PC-9 (cell line): ENCODE measurements around the gene SEC23IP. TPM values are rescaled to one million over a fixed set of nuclear protein-coding genes. Genes with fewer than 3 reads are reported as not detected.
"Not testable (repeated sequence)": the region's sequence is repeated elsewhere in the genome, so short reads cannot be mapped to it uniquely, and the experiment has no call there.

ENCODE experiments used
- BruUV-seq: library from RNA; stranded (reverse); fragments of 400-500 nt; replicated peaks from 2 replicates; lab custom pipeline; 2021; lab: Mats Ljungman, UMichigan
- CTCF ChIA-PET: fragments of 300-600 bp; sonication (Branson Sonifier 250); formaldehyde crosslinking; loops from one replicate; lab custom pipeline; 2022; ENCODE audit warnings: antibody characterized with exemption; lab: Charles Lee
- POLR2A ChIA-PET: fragments of 300-600 bp; sonication (Branson Sonifier 250); formaldehyde crosslinking; loops from one replicate; lab custom pipeline; 2022; ENCODE audit warnings: antibody characterized with exemption; ENCODE audit not compliant: unreplicated experiment; lab: Charles Lee
- DNase-seq, 2 experiments: peaks; one replicate each; pipeline versions ENCODE4 v3.0.0 to v3.0.0-alpha.2; 2015 to 2022; ENCODE audit warnings: mixed read lengths in 1 of 2
- H2AFZ ChIP-seq: fragments of 200-600 bp; sonication (generic); 2 replicates; pipeline ENCODE4 v1.8.1; 2017; ENCODE audit warnings: antibody characterized with exemption
- H3F3A ChIP-seq: fragments of 200-600 bp; sonication (generic); 2 replicates; pipeline ENCODE4 v1.8.1; 2017; ENCODE audit warnings: antibody characterized with exemption, mild to moderate bottlenecking, low read depth; ENCODE audit not compliant: insufficient read depth
- H3K27ac ChIP-seq: fragments of 200-600 bp; sonication (generic); 2 replicates; pipeline ENCODE4 v1.6.1; 2016; ENCODE audit warnings: mixed run types
- H3K27me3 ChIP-seq: fragments of 200-600 bp; sonication (generic); 2 replicates; pipeline ENCODE4 v1.6.1; 2016; ENCODE audit warnings: low read depth, mixed run types; ENCODE audit not compliant: insufficient read depth
- H3K36me3 ChIP-seq: fragments of 200-600 bp; sonication (generic); 2 replicates; pipeline ENCODE4 v1.6.1; 2016; ENCODE audit warnings: low read depth, mixed run types
- H3K4me1 ChIP-seq: fragments of 200-600 bp; sonication (generic); replicated peaks from 2 replicates; pipeline ENCODE4 v1.6.1; 2016; ENCODE audit warnings: mixed run types; ENCODE audit not compliant: insufficient read depth
- H3K4me2 ChIP-seq: fragments of 200-600 bp; sonication (generic); 2 replicates; pipeline ENCODE4 v1.6.1; 2017; ENCODE audit warnings: mixed run types
- H3K4me3 ChIP-seq: fragments of 200-600 bp; sonication (generic); 2 replicates; pipeline ENCODE4 v1.6.1; 2016; ENCODE audit warnings: mixed run types
- H3K79me2 ChIP-seq: fragments of 200-600 bp; sonication (generic); 2 replicates; pipeline ENCODE4 v1.6.1; 2017; ENCODE audit warnings: low read depth, mixed run types
- H3K9me2 ChIP-seq: fragments of 200-600 bp; sonication (generic); 2 replicates; pipeline ENCODE4 v1.8.1; 2017; ENCODE audit warnings: mild to moderate bottlenecking; ENCODE audit not compliant: insufficient read depth
- H3K9me3 ChIP-seq: fragments of 200-600 bp; sonication (generic); 2 replicates; pipeline ENCODE4 v1.8.1; 2016; ENCODE audit warnings: low read depth; ENCODE audit not compliant: insufficient read depth
- H4K20me1 ChIP-seq: fragments of 200-600 bp; sonication (generic); 2 replicates; pipeline ENCODE4 v1.8.1; 2017; ENCODE audit not compliant: insufficient read depth
- EZH2 ChIP-seq: fragments of 200-600 bp; sonication (generic); IDR thresholded peaks from 2 replicates; pipeline ENCODE4 v1.8.0; 2017; ENCODE audit warnings: antibody characterized with exemption, low read depth
- intact Hi-C: fragments of 100-400 bp; cut with micrococcal nuclease; formaldehyde crosslinking; loops from one replicate; pipeline ENCODE4 v1.10.0; 2022; ENCODE audit not compliant: unreplicated experiment
- total RNA-seq: library from RNA; stranded (reverse); gene quantifications from 2 replicates; pipeline ENCODE4 v1.2.3, GENCODE V29; 2021
- TF ChIP-seq, protein P1 (sequence below): fragments of 200-600 bp; sonication (generic); conservative IDR thresholded peaks from 2 replicates; pipeline ENCODE4 v1.6.1; 2017; ENCODE audit warnings: mixed run types, antibody characterized with exemption, mild to moderate bottlenecking, moderate library complexity

SEC23IP gene
- total RNA-seq, 1 experiment from 2014 or later, result 33.2 TPM

- Histone ChIP-seq H3K4me2 (peak overlapping the region; percentile 89), H2AFZ (peak overlapping the region; percentile 81), H3K79me2 (peaks cover 41% of the 10 kb centered on the region), H3K4me3 (peak overlapping the region; percentile 91), H3K4me1 (peaks cover 12% of the 10 kb centered on the region; the same call in 1 of the 2 replicates), H3K27ac (peak overlapping the region; percentile 31; the same call in 1 of the 2 replicates)
- H3K27me3 ChIP-seq, H3K9me2 ChIP-seq, CTCF ChIA-PET, H3F3A ChIP-seq, H3K36me3 ChIP-seq, DNase-seq, H4K20me1 ChIP-seq, BruUV-seq, H3K9me3 ChIP-seq: not testable (repeated sequence)
- intact Hi-C loops, result loop anchor here (1.0 kb wide), 1 partner anchor 20 kb away; the partner anchor contains the start of gene MCMBP
- POLR2A ChIA-PET, result interaction anchor here (0.6 kb wide), 2 partner anchors 18 to 302 kb away, joined by 5 read pairs; no protein-coding TSS in a partner anchor
These were observed 712 bp upstream of the SEC23IP start for GRCh38 chr10:119891849-119892187.

- TF ChIP-seq, protein P1, sequence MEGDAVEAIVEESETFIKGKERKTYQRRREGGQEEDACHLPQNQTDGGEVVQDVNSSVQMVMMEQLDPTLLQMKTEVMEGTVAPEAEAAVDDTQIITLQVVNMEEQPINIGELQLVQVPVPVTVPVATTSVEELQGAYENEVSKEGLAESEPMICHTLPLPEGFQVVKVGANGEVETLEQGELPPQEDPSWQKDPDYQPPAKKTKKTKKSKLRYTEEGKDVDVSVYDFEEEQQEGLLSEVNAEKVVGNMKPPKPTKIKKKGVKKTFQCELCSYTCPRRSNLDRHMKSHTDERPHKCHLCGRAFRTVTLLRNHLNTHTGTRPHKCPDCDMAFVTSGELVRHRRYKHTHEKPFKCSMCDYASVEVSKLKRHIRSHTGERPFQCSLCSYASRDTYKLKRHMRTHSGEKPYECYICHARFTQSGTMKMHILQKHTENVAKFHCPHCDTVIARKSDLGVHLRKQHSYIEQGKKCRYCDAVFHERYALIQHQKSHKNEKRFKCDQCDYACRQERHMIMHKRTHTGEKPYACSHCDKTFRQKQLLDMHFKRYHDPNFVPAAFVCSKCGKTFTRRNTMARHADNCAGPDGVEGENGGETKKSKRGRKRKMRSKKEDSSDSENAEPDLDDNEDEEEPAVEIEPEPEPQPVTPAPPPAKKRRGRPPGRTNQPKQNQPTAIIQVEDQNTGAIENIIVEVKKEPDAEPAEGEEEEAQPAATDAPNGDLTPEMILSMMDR, result no peak
- TF ChIP-seq EZH2, result no peak
- H3K4me1 ChIP-seq, result peaks cover 12% of the 10 kb centered on the region; the same call in 1 of the 2 replicates
- H4K20me1 ChIP-seq, result peaks cover 8% of the 10 kb centered on the region; the same call in 1 of the 2 replicates
- ChIA-PET POLR2A (interaction anchor here (0.6 kb wide), 1 partner anchor 20 kb away, joined by 4 read pairs; the partner anchor contains the start of gene MCMBP), CTCF (interaction anchor here (0.7 kb wide), 1 partner anchor 300 kb away, joined by 3 read pairs; no protein-coding TSS in a partner anchor)
- intact Hi-C loops, result no loop called here
- peak overlapping the region; percentile 91 for H3K4me3 ChIP-seq
- no peak for DNase-seq
- BruUV-seq, result TSS peak; percentile 58
- H3K9me2 ChIP-seq, result no peaks in the 10 kb centered on the region
- H3K79me2 ChIP-seq, result peaks cover 49% of the 10 kb centered on the region
- H3K4me2 ChIP-seq, result peak overlapping the region; percentile 89
- H2AFZ ChIP-seq, result peak overlapping the region; percentile 91
- peak overlapping the region; percentile 49; the same call in 1 of the 2 replicates for H3K27ac ChIP-seq
- H3F3A ChIP-seq, result no peaks in the 10 kb centered on the region
- H3K9me3 ChIP-seq, result no peaks in the 10 kb centered on the region
- H3K27me3 ChIP-seq, result no peaks in the 10 kb centered on the region
- no peaks in the 10 kb centered on the region for H3K36me3 ChIP-seq
These were observed 544 bp downstream of the SEC23IP start for GRCh38 chr10:119893074-119893473.

- peaks cover 12% of the 10 kb centered on the region; the same call in 1 of the 2 replicates for H3K4me1 ChIP-seq
- DNase-seq, result no peak
- H3K4me2 ChIP-seq, result peak overlapping the region; percentile 89
- H3F3A ChIP-seq, result no peaks in the 10 kb centered on the region
- 0 out of 2 replicates have a peak, but pooled peaks cover 4% of the 10 kb centered on the region for H3K36me3 ChIP-seq
- H2AFZ ChIP-seq, result no peak overlapping the region
- TF ChIP-seq, protein P1, result no peak
- TF ChIP-seq EZH2, result no peak
- ChIA-PET CTCF (no interaction called here), POLR2A (interaction anchor here (0.7 kb wide), 2 partner anchors 22 to 214 kb away, joined by 15 to 50 read pairs; no protein-coding TSS in a partner anchor)
- peak overlapping the region; percentile 91 for H3K4me3 ChIP-seq
- peaks cover 11% of the 10 kb centered on the region for H4K20me1 ChIP-seq
- H3K27me3 ChIP-seq, result no peaks in the 10 kb centered on the region
- no peak overlapping the region for H3K27ac ChIP-seq
- H3K9me2 ChIP-seq, result no peaks in the 10 kb centered on the region
- intact Hi-C loops, result no loop called here
- H3K79me2 ChIP-seq, result peaks cover 53% of the 10 kb centered on the region
- no peaks in the 10 kb centered on the region for H3K9me3 ChIP-seq
- no TSS peak for BruUV-seq
These were observed 1.4 kb downstream of the SEC23IP start for GRCh38 chr10:119893845-119894427.
